Natural killer cell (primary cell): ENCODE data around the gene MRPL27. TPM values are rescaled to one million over a fixed set of nuclear protein-coding genes. Genes with fewer than 3 reads are reported as not detected.
"Not testable (repeated sequence)": the region's sequence is repeated elsewhere in the genome, so short reads cannot be mapped to it uniquely, and the experiment has no call there.

Experiments
- ATAC-seq, 3 donors: fragments of 150-1000 bp in 2 of 3; fragments of 200-7000 bp in 1 of 3; cut with Tn5 transposase; 1 replicate in 1 of 3; 2 replicates in 2 of 3; pipeline ENCODE4 v1.10.0; 2021; ENCODE audit warnings: mild to moderate bottlenecking in 2 of 3, moderate library complexity in 2 of 3
- DNase-seq, 2 donors: peaks; one replicate each; pipeline versions ENCODE4 v3.0.0 to v3.0.0-alpha.2; 2013 to 2021; ENCODE audit warnings: mixed read lengths in 1 of 2
- H3K27ac ChIP-seq: one replicate; pipeline ENCODE4 v1.5.1; 2013; ENCODE audit warnings: mild to moderate bottlenecking, low read length
- H3K27me3 ChIP-seq: one replicate; pipeline ENCODE4 v1.6.1; 2013; ENCODE audit warnings: low read length; ENCODE audit not compliant: control insufficient read depth, insufficient read depth
- H3K36me3 ChIP-seq: one replicate; pipeline ENCODE4 v1.6.1; 2013; ENCODE audit warnings: low read length; ENCODE audit not compliant: control insufficient read depth, insufficient read depth
- H3K4me1 ChIP-seq: one replicate; pipeline ENCODE4 v1.6.1; 2013; ENCODE audit warnings: low read length; ENCODE audit not compliant: control insufficient read depth, insufficient read depth
- H3K4me3 ChIP-seq: one replicate; pipeline ENCODE4 v1.5.1; 2013; ENCODE audit warnings: low read length
- H3K9me3 ChIP-seq: one replicate; pipeline ENCODE4 v1.6.1; 2013; ENCODE audit warnings: low read length; ENCODE audit not compliant: control insufficient read depth, insufficient read depth
- H3K27ac Mint-ChIP-seq, 2 donors: one replicate each; pipeline ENCODE4 v1.8.0; 2022; ENCODE audit warnings: mild to moderate bottlenecking in 2 of 2, mixed read lengths in 2 of 2, moderate library complexity in 1 of 2
- H3K27me3 Mint-ChIP-seq, 2 donors: one replicate each; pipeline ENCODE4 v1.8.0; 2022; ENCODE audit warnings: low read depth in 2 of 2, mixed read lengths in 2 of 2
- H3K36me3 Mint-ChIP-seq: one replicate; pipeline ENCODE4 v1.8.0; 2022; ENCODE audit warnings: mixed read lengths
- H3K4me1 Mint-ChIP-seq, 2 donors: one replicate each; pipeline ENCODE4 v1.8.0; 2022; ENCODE audit warnings: mixed read lengths in 2 of 2
- H3K4me3 Mint-ChIP-seq: one replicate; pipeline ENCODE4 v1.8.0; 2022; ENCODE audit warnings: mild to moderate bottlenecking, moderate library complexity, mixed read lengths
- H3K9me3 Mint-ChIP-seq, 2 donors: one replicate each; pipeline ENCODE4 v1.8.0; 2022; ENCODE audit warnings: mixed read lengths in 2 of 2
- CTCF ChIP-seq: fragments of 200-600 bp; IDR thresholded peaks from one replicate; pipeline ENCODE4 v1.8.0; 2022; ENCODE audit warnings: antibody characterized with exemption
- WGBS: methylation state at CpG from one replicate; pipeline ENCODE4 v1.1.7; 2013; ENCODE audit warnings: missing lambda C conversion rate; ENCODE audit not compliant: insufficient coverage; 5-methylcytosine and 5-hydroxymethylcytosine counted together
- intact Hi-C: fragments of 100-400 bp; cut with micrococcal nuclease; formaldehyde crosslinking; loops from one replicate; pipeline ENCODE4 v1.14.2; 2022
- total RNA-seq, 4 donors: library from RNA; stranded (reverse); fragments of 120-200 nt in 1 of 4; gene quantifications; one replicate each; pipeline versions ENCODE4 v1.2.3 to v1.2.4, GENCODE V29; 2013 to 2022

MRPL27 gene
- total RNA-seq, 3 donors from 2014 or later (not counting 1 experiment from before 2014, with no cell fraction given), result 16.4 to 36.6 (median 31.3) TPM

GRCh38 chr17:50338645-50339044 is 34.3 kb downstream of the MRPL27 start:
- ATAC-seq, result no peak
- no peak for DNase-seq
- Histone ChIP-seq H3K4me1 (no peaks in the 10 kb centered on the region), H3K27me3 (no peaks in the 10 kb centered on the region), H3K9me3 (no peaks in the 10 kb centered on the region), H3K27ac (no peak overlapping the region), H3K4me3 (no peak overlapping the region), H3K36me3 (no peaks in the 10 kb centered on the region)
- no peak for TF ChIP-seq CTCF
- Mint-ChIP-seq H3K4me1 (peaks cover 4% of the 10 kb centered on the region in 2 donors), H3K27me3 (peaks cover 0 to 9% of the 10 kb centered on the region in 2 donors), H3K27ac (no peak overlapping the region), H3K4me3 (no peak overlapping the region), H3K36me3 (peaks cover 14% of the 10 kb centered on the region), H3K9me3 (peaks cover 2 to 6% of the 10 kb centered on the region in 2 donors)
- intact Hi-C loops, result no loop called here

GRCh38 chr17:50337956-50338355 is 35.0 kb downstream of the MRPL27 start:
- peaks cover 2 to 6% of the 10 kb centered on the region in 2 donors for H3K9me3 Mint-ChIP-seq
- no peak for TF ChIP-seq CTCF
- H3K27ac Mint-ChIP-seq, result no peak overlapping the region

GRCh38 chr17:50333291-50334057 is 39.5 kb downstream of the MRPL27 start:
- H3K27ac ChIP-seq, H3K9me3 ChIP-seq, H3K36me3 ChIP-seq, H3K27me3 ChIP-seq, H3K4me1 ChIP-seq, H3K4me1 Mint-ChIP-seq, H3K4me3 ChIP-seq, intact Hi-C loops, H3K9me3 Mint-ChIP-seq, ATAC-seq, DNase-seq, H3K27ac Mint-ChIP-seq, H3K36me3 Mint-ChIP-seq: not testable (repeated sequence)
- H3K4me3 Mint-ChIP-seq, result peak overlapping the region; percentile 7
- peaks cover 7 to 14% of the 10 kb centered on the region in 2 donors for H3K27me3 Mint-ChIP-seq
- 58% methylated on average over 9 of the region's 14 CpGs for WGBS

More at GRCh38 chr17:50337956-50338355, 35.0 kb downstream of the MRPL27 start:
- Histone ChIP-seq H3K9me3 (no peaks in the 10 kb centered on the region), H3K27me3 (no peaks in the 10 kb centered on the region), H3K36me3 (no peaks in the 10 kb centered on the region), H3K27ac (no peak overlapping the region), H3K4me1 (no peaks in the 10 kb centered on the region), H3K4me3 (no peak overlapping the region)
- Mint-ChIP-seq H3K4me3 (no peak overlapping the region), H3K4me1 (peaks cover 7% of the 10 kb centered on the region in 2 donors), H3K27me3 (peaks cover 0 to 11% of the 10 kb centered on the region in 2 donors), H3K36me3 (peaks cover 14% of the 10 kb centered on the region)
- no peak for ATAC-seq
- 100% methylated on average over 1 of the region's 2 CpGs for WGBS
- no peak for DNase-seq
- intact Hi-C loops, result no loop called here

- no peaks in the 10 kb centered on the region for H3K27me3 ChIP-seq
- no peak for TF ChIP-seq CTCF
- no peak overlapping the region for H3K27ac ChIP-seq
- H3K9me3 Mint-ChIP-seq, result no peaks in the 10 kb centered on the region
- H3K4me1 Mint-ChIP-seq, result peaks cover 7% of the 10 kb centered on the region in 2 donors
- no peak for DNase-seq
- H3K9me3 ChIP-seq, result no peaks in the 10 kb centered on the region
- intact Hi-C loops, result no loop called here
- ATAC-seq, result no peak
- no peak overlapping the region for H3K27ac Mint-ChIP-seq
- no peaks in the 10 kb centered on the region for H3K36me3 ChIP-seq
- no peaks in the 10 kb centered on the region for H3K4me1 ChIP-seq
- no peak overlapping the region for H3K4me3 Mint-ChIP-seq
- H3K36me3 Mint-ChIP-seq, result no peaks in the 10 kb centered on the region
- 72% methylated on average over 6 of the region's 6 CpGs for WGBS
- peaks cover 7 to 11% of the 10 kb centered on the region in 2 donors for H3K27me3 Mint-ChIP-seq
- H3K4me3 ChIP-seq, result no peak overlapping the region
Observed at GRCh38 chr17:50332196-50332595, 40.8 kb downstream of the MRPL27 start.
